Neural progenitor cell (in vitro differentiated cells): ENCODE measurements around the gene SSTR5.

Experiments
- EZH2 ChIP-seq: fragments of 200-600 bp; sonication (generic); IDR thresholded peaks from 2 replicates; pipeline ENCODE4 v1.6.1; 2017; ENCODE audit warnings: antibody characterized with exemption, mild to moderate bottlenecking, moderate library complexity
- EZH2phosphoT487 ChIP-seq: fragments of 200-600 bp; sonication (generic); IDR thresholded peaks from 2 replicates; pipeline ENCODE4 v1.6.1; 2017; ENCODE audit warnings: antibody characterized with exemption
- TF ChIP-seq, protein P1 (sequence below): fragments of 200-600 bp; sonication (generic); IDR thresholded peaks from 2 replicates; pipeline ENCODE4 v1.5.1; 2017; ENCODE audit warnings: antibody characterized with exemption, mild to moderate bottlenecking

DNA sequence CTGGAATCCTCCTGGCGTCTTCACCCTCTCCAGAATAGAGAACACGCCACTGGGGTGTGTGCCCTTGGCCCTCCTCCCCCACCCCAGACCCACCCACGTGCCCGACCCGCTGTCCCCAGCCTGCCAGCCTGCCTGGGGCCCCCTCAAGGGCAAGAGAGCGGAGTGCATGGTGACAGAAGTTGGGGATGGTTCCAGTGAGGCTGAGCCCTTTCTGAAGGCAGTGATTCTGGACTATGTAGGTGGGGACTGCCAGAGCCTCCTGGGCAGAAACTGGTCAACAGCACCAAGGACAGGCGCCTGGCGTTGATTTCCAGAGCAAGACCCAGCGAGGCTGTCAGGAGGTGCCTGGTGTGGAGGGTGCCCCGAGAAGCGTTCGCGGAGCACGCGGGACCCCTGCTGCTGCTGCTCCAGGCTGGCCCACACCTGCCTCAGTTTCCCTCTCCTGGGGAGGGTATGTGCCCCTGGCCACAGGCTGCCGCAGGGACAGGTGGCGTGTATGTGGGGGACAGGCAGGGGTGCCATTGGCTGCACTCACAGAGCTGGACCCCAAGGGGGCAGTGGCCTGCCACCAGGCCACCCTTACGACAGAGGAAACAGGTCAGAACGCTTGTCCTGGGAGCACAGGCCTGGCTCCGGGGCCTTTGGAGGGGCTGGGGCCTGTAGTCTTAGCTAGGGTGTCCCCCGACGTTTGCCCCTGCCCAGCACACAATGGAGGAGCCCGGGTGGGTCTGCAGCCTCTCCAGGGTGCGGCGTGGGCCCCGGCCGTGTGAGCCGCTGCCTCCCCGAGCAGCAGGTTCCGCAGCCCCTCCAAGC is 1.2 kb downstream of the SSTR5 start:
- TF ChIP-seq, protein P1, sequence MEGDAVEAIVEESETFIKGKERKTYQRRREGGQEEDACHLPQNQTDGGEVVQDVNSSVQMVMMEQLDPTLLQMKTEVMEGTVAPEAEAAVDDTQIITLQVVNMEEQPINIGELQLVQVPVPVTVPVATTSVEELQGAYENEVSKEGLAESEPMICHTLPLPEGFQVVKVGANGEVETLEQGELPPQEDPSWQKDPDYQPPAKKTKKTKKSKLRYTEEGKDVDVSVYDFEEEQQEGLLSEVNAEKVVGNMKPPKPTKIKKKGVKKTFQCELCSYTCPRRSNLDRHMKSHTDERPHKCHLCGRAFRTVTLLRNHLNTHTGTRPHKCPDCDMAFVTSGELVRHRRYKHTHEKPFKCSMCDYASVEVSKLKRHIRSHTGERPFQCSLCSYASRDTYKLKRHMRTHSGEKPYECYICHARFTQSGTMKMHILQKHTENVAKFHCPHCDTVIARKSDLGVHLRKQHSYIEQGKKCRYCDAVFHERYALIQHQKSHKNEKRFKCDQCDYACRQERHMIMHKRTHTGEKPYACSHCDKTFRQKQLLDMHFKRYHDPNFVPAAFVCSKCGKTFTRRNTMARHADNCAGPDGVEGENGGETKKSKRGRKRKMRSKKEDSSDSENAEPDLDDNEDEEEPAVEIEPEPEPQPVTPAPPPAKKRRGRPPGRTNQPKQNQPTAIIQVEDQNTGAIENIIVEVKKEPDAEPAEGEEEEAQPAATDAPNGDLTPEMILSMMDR: peak; percentile 57
- TF ChIP-seq EZH2: no peak
- TF ChIP-seq EZH2phosphoT487: no peak
